ENCODE data around the gene BCL11B.

Gene BCL11B

DNA sequence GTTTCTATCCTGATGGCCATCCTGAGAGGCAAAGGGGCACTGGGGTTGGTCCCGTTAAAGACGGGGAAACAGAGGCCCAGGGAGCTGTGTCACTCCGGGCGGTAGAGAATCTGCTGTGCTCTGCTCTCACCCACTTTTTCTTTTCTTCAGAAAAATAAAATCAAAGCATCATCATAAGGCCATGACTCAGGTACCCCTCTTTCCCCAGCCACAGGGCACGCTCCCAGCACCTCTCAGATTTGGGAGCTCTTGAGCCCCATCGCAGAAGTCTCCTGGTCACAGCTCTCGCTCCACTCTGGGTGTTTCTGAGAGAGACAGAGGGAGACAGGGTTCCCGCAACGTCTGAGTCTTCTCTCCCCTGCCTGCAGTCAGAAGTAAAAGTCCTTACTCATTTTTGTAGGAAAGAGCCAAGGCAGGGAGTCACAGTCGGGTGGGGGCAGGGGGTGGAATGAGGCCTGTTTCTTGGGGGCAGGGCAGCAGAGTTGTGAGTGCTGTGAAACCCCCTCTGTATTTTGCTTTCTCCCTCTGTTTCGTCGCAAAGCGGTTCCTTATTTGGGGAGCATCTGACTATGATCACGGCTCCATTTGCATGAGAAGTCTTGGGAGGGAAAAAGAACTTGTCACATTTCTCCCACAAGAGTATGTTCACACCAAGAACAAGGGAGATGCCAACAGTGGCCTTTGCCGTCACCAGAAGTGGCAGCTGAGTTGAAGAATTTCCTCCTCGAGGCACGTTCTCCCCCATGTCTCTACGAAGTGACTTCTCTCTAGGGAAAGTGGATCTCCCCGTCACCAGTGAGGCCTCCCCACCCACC is 139.0 kb downstream of the BCL11B start:
- TF ChIP-seq, protein P1, sequence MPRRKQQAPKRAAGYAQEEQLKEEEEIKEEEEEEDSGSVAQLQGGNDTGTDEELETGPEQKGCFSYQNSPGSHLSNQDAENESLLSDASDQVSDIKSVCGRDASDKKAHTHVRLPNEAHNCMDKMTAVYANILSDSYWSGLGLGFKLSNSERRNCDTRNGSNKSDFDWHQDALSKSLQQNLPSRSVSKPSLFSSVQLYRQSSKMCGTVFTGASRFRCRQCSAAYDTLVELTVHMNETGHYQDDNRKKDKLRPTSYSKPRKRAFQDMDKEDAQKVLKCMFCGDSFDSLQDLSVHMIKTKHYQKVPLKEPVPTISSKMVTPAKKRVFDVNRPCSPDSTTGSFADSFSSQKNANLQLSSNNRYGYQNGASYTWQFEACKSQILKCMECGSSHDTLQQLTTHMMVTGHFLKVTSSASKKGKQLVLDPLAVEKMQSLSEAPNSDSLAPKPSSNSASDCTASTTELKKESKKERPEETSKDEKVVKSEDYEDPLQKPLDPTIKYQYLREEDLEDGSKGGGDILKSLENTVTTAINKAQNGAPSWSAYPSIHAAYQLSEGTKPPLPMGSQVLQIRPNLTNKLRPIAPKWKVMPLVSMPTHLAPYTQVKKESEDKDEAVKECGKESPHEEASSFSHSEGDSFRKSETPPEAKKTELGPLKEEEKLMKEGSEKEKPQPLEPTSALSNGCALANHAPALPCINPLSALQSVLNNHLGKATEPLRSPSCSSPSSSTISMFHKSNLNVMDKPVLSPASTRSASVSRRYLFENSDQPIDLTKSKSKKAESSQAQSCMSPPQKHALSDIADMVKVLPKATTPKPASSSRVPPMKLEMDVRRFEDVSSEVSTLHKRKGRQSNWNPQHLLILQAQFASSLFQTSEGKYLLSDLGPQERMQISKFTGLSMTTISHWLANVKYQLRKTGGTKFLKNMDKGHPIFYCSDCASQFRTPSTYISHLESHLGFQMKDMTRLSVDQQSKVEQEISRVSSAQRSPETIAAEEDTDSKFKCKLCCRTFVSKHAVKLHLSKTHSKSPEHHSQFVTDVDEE (CRISPR knock-in tag; IDR thresholded peaks at IDR 0.05): no peak
- TF ChIP-seq ZFP3 (CRISPR knock-in tag; IDR thresholded peaks at IDR 0.05) (no peak), ARNTL (CRISPR knock-in tag; IDR thresholded peaks at IDR 0.05; ENCODE audit: borderline replicate concordance, low read depth) (no peak), OSR1 (CRISPR knock-in tag; IDR thresholded peaks at IDR 0.05) (no peak)
- TF ChIP-seq, protein P2, sequence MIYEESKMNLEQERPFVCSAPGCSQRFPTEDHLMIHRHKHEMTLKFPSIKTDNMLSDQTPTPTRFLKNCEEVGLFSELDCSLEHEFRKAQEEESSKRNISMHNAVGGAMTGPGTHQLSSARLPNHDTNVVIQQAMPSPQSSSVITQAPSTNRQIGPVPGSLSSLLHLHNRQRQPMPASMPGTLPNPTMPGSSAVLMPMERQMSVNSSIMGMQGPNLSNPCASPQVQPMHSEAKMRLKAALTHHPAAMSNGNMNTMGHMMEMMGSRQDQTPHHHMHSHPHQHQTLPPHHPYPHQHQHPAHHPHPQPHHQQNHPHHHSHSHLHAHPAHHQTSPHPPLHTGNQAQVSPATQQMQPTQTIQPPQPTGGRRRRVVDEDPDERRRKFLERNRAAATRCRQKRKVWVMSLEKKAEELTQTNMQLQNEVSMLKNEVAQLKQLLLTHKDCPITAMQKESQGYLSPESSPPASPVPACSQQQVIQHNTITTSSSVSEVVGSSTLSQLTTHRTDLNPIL (CRISPR knock-in tag; IDR thresholded peaks at IDR 0.05; ENCODE audit: low read depth): no peak
- ATAC-seq: no peak

DNA sequence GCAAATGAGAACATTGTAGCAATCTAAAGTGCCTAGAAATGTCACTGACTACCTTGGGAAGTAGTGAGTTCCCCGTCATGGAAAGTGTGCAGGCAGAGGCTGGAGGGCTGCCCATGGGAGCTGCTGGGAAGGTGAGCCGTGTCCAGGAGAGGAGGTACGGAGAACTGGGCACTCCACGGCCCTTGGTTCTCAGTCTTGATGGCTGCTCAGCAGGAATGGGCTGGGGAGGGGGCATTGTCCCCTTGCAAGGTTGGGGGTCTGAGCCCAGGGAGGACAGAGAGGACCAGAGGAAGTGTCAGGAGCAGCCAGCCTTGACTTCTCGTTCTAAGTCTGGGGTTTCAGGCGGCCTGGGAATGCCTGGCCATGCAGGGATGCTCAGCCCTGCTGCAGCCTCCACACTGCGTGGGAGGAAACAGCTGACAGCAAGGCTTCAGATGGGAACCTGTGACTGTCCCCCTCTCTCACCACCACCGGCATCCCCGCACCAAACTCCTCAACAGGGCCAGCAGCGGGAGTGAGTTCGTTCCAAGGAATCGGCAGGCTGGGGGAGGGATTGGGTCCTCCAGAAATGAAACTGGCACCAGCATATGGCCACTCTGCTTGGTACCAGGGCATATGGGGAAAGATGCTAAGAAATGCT is 140.2 kb downstream of the BCL11B start:
- no peak for TF ChIP-seq GLIS3 (CRISPR knock-in tag; IDR thresholded peaks at IDR 0.05)
- TF ChIP-seq CSRNP3 (CRISPR knock-in tag; IDR thresholded peaks at IDR 0.05): no peak
- no peak for TF ChIP-seq ZC3H10 (CRISPR knock-in tag; IDR thresholded peaks at IDR 0.05)
- TF ChIP-seq OSR1 (CRISPR knock-in tag; IDR thresholded peaks at IDR 0.05): no peak
- TF ChIP-seq PPARA (CRISPR knock-in tag; IDR thresholded peaks at IDR 0.05; ENCODE audit: borderline replicate concordance): no peak
- no peak for TF ChIP-seq POU6F1 (CRISPR knock-in tag; IDR thresholded peaks at IDR 0.05; ENCODE audit: borderline replicate concordance, low read depth)
- TF ChIP-seq ZFP3 (CRISPR knock-in tag; IDR thresholded peaks at IDR 0.05): no peak
- TF ChIP-seq RARB (CRISPR knock-in tag; IDR thresholded peaks at IDR 0.05): no peak
- no peak for TF ChIP-seq BACH2 (CRISPR knock-in tag; IDR thresholded peaks at IDR 0.05; ENCODE audit: borderline replicate concordance)
- TF ChIP-seq, protein P1 (CRISPR knock-in tag; IDR thresholded peaks at IDR 0.05): no peak
- no peak for TF ChIP-seq ARNTL (CRISPR knock-in tag; IDR thresholded peaks at IDR 0.05; ENCODE audit: borderline replicate concordance, low read depth)
- TF ChIP-seq ESRRG (CRISPR knock-in tag; IDR thresholded peaks at IDR 0.05): no peak
- TF ChIP-seq ZFP30 (CRISPR knock-in tag; IDR thresholded peaks at IDR 0.05): no peak
- TF ChIP-seq PATZ1 (CRISPR knock-in tag; IDR thresholded peaks at IDR 0.05; ENCODE audit: borderline replicate concordance): no peak
- no peak for TF ChIP-seq ZNF70 (CRISPR knock-in tag; IDR thresholded peaks at IDR 0.05)
- no peak for TF ChIP-seq ZNF8 (CRISPR knock-in tag; IDR thresholded peaks at IDR 0.05)
- no peak for TF ChIP-seq TCF4 (CRISPR knock-in tag; IDR thresholded peaks at IDR 0.05; ENCODE audit: borderline replicate concordance)
- TF ChIP-seq ZNF565 (CRISPR knock-in tag; conservative IDR thresholded peaks at IDR 0.05; ENCODE audit: low read depth): no peak
- no peak for TF ChIP-seq SNAI2 (CRISPR knock-in tag; IDR thresholded peaks at IDR 0.05)

More for the DNA sequence above, 140.2 kb downstream of the BCL11B start:
- no peak for ATAC-seq
